Lower lobe of right lung (tissue), 2 donors: ENCODE measurements around the gene COL5A1. TPM values are rescaled to one million over a fixed set of nuclear protein-coding genes. Genes with fewer than 3 reads are reported as not detected.

Source experiments
- ATAC-seq, 2 donors: fragments of 200-7000 bp; cut with Tn5 transposase; one replicate each; pipeline ENCODE4 v1.9.1; 2020 to 2022; ENCODE audit warnings: mild to moderate bottlenecking in 2 of 2, moderate library complexity in 2 of 2
- DNase-seq: peaks from one replicate; pipeline ENCODE4 v3.0.0-alpha.2; 2020
- H3K27ac ChIP-seq: fragments of 200-600 bp; one replicate; pipeline ENCODE4 v1.8.0; 2022
- H3K27me3 ChIP-seq: fragments of 200-600 bp; one replicate; pipeline ENCODE4 v1.8.0; 2022; ENCODE audit warnings: low read depth
- H3K36me3 ChIP-seq: fragments of 200-600 bp; one replicate; pipeline ENCODE4 v1.8.0; 2022; ENCODE audit warnings: mild to moderate bottlenecking
- H3K4me1 ChIP-seq: fragments of 200-600 bp; one replicate; pipeline ENCODE4 v1.8.0; 2022
- H3K4me3 ChIP-seq: fragments of 200-600 bp; one replicate; pipeline ENCODE4 v1.8.0; 2022; ENCODE audit warnings: mild to moderate bottlenecking
- H3K9me3 ChIP-seq: fragments of 200-600 bp; one replicate; pipeline ENCODE4 v1.8.0; 2022
- CTCF ChIP-seq: fragments of 200-600 bp; IDR thresholded peaks from one replicate; pipeline ENCODE4 v1.8.0; 2022; ENCODE audit warnings: antibody characterized with exemption, mild to moderate bottlenecking
- intact Hi-C: fragments of 100-400 bp; cut with DNase I; formaldehyde crosslinking; loops from one replicate; pipeline ENCODE4 v1.11.0; 2022
- total RNA-seq: library from RNA; stranded (reverse); fragmentation: NEBNext Ultra II Directional; extraction: Animal tissue kit (Norgen Biotek cat#: 25700); gene quantifications from one replicate; pipeline ENCODE4 v1.2.1, GENCODE V29; 2021
- donor health status: DM: no; HTN: yes; CAD: no; lungs with severe emphysema.

Gene COL5A1
- total RNA-seq, 1 donor from 2014 or later: 29.0 TPM

DNA sequence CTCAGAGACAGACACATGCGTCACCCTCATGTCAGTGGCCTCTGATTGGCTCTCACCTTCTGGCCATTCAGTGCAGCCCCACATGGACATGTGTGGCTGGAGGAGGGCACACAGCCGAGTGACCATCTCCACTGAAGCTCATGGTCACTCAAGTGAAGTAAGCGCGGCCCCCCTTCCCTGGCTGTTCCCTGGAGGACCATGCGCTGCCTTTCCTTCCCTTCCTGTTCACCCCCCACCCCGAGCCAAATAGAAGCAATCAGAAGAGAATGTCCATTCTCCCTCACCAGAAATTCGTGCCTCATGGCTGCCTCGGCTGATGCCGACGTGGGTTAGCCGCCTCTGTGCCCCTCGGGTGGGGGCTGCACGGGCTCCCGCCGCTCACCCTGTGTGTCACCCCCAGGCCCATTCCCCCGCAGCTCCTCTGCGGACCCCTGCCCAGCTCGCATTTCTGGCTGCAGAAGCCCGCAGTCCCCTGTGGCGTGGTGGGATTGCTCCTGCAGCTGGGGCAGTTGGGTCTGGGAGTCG is 12.5 kb upstream of the COL5A1 start:
- no peaks in the 10 kb centered on the region for H3K4me1 ChIP-seq
- no peak overlapping the region for H3K4me3 ChIP-seq
- ATAC-seq (no peak), DNase-seq (peak; percentile 21)
- no peaks in the 10 kb centered on the region for H3K36me3 ChIP-seq
- no peaks in the 10 kb centered on the region for H3K27me3 ChIP-seq
- intact Hi-C loops: no loop called here
- TF ChIP-seq CTCF: no peak
- no peaks in the 10 kb centered on the region for H3K9me3 ChIP-seq
- no peak overlapping the region for H3K27ac ChIP-seq

DNA sequence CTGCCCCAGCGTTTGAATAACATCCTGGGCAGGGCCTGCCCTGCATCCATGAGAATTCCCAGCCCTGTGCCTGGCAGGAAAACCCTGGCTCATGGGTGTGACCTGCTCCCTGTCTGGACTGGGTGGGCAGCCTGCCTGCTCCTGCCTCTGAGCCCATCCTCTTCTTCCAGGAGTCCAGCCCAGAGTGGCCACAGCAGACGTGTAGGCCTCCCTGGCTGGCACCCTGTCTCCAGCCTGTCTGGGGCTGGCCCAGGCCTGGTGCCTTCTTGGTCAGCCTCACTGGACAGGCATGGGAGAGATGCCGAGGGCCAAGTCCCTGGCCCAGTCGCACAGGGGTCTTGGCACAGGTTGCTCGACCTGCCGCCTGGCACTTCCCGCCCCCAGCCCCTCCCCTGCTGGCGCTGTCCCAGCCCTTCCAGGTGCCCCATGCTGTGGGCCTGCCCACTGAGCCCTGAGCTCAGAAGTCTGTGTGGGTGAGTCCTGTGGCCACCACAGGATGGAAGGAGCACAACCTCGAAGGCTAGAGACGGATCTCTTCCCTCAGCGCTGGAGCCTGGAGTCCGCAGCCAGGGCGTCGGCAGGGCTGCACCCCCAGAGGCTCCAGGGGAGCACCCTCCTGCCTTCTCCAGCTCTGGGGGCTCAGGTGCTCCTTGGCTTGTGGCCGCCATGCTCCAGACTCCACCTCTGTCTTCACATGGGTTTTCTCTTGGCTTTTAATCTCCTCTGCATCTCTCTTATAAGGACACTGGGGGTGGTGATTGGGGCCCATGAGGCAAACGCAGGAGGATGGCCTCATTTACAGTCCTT is 11.8 kb upstream of the COL5A1 start:
- Histone ChIP-seq H3K4me3 (no peak overlapping the region), H3K27ac (no peak overlapping the region), H3K4me1 (no peaks in the 10 kb centered on the region), H3K27me3 (no peaks in the 10 kb centered on the region), H3K36me3 (no peaks in the 10 kb centered on the region), H3K9me3 (no peaks in the 10 kb centered on the region)
- ATAC-seq (no peak), DNase-seq (peak; percentile 40)
- intact Hi-C loops: no loop called here
- no peak for TF ChIP-seq CTCF

DNA sequence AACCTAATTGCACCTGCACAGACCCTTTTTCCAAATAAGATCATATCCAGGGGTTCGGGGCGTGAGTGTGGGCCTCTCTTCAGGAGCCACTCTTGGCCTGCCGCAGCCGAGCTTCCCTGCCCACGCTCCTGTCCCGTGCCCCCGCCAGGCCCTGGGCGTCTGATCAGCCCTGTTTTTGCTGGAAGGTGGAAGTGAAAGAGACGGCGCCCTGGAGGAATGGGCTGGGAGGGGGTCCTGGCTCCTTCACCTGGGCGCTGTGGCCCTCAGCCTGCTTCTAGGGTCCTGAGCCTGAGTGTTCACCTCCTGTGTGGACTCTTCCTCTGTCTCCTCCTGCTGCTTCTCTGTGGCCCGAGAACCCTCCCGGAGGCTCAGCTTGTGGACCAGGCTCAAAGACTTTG is 11.2 kb upstream of the COL5A1 start:
- no peaks in the 10 kb centered on the region for H3K36me3 ChIP-seq
- DNase-seq (peak; percentile 30), ATAC-seq (no peak)
- H3K27me3 ChIP-seq: no peaks in the 10 kb centered on the region
- H3K9me3 ChIP-seq: no peaks in the 10 kb centered on the region
- H3K4me3 ChIP-seq: no peak overlapping the region
- no peak overlapping the region for H3K27ac ChIP-seq
- intact Hi-C loops: no loop called here
- no peak for TF ChIP-seq CTCF
- no peaks in the 10 kb centered on the region for H3K4me1 ChIP-seq

GRCh38 chr9:134630861-134631260 is 10.7 kb upstream of the COL5A1 start:
- Histone ChIP-seq H3K36me3 (no peaks in the 10 kb centered on the region), H3K9me3 (no peaks in the 10 kb centered on the region), H3K4me1 (no peaks in the 10 kb centered on the region), H3K27ac (no peak overlapping the region), H3K27me3 (no peaks in the 10 kb centered on the region), H3K4me3 (no peak overlapping the region)
- intact Hi-C loops: no loop called here
- no peak for ATAC-seq
- peak; percentile 20 for DNase-seq
- no peak for TF ChIP-seq CTCF

DNA sequence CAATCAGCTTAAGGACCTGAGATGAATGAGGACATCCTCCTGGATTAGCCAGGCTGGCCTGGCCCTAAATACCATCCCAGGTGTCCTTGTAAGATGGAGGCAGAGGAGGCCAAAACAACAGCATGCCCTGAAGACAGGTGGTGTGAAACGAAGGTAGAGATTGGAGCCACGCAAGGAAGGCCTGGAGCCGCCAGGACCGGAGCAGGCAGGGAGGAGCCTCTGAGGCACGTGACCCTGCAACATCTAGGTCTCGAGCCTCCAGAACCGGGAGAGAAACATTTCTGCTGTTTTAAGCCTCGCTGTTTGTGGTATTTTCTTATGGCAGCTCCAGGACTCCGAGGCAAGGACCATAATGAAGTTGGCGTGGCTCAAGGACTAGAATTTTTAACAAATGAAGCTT is 9.7 kb upstream of the COL5A1 start:
- Histone ChIP-seq H3K36me3 (no peaks in the 10 kb centered on the region), H3K27ac (no peak overlapping the region), H3K4me3 (no peak overlapping the region), H3K9me3 (no peaks in the 10 kb centered on the region), H3K27me3 (no peaks in the 10 kb centered on the region), H3K4me1 (no peaks in the 10 kb centered on the region)
- intact Hi-C loops: no loop called here
- no peak for TF ChIP-seq CTCF
- DNase-seq (peak; percentile 20), ATAC-seq (no peak)
